Activated CD8-positive, alpha-beta memory T cell treated with anti-CD3 and anti-CD28 coated beads, Interleukin-2, amount 50 U/mL, for 4 hours (primary cell): Measurements from ENCODE around the gene MAPRE2.

Source experiments
- DNase-seq: peaks from one replicate; pipeline ENCODE4 v3.0.0-alpha.2; 2020

Gene MAPRE2

GRCh38 chr18:35038881-35039491, 2.2 kb upstream of the MAPRE2 start:
- DNase-seq: no peak

- no peak for DNase-seq
Observed at GRCh38 chr18:35040638-35040987, 600 bp upstream of the MAPRE2 start.

- DNase-seq: no peak
Observed at GRCh38 chr18:35041815-35042387, 688 bp downstream of the MAPRE2 start.

GRCh38 chr18:35042389-35043071, 1.3 kb downstream of the MAPRE2 start:
- DNase-seq: no peak

GRCh38 chr18:35043207-35043606, 2.0 kb downstream of the MAPRE2 start:
- DNase-seq: no peak

GRCh38 chr18:35045121-35045520, 3.9 kb downstream of the MAPRE2 start:
- no peak for DNase-seq

GRCh38 chr18:35045806-35046205, 4.6 kb downstream of the MAPRE2 start:
- no peak for DNase-seq

GRCh38 chr18:35047697-35048292, 6.6 kb downstream of the MAPRE2 start:
- no peak for DNase-seq

- DNase-seq: no peak
Observed at GRCh38 chr18:35049111-35050027, 8.2 kb downstream of the MAPRE2 start.

GRCh38 chr18:35050028-35050546, 8.9 kb downstream of the MAPRE2 start:
- DNase-seq: no peak

- DNase-seq: no peak
Observed at GRCh38 chr18:35050705-35051195, 9.5 kb downstream of the MAPRE2 start.

GRCh38 chr18:35051641-35052377, 10.6 kb downstream of the MAPRE2 start:
- DNase-seq: no peak

GRCh38 chr18:35054401-35054800, 13.2 kb downstream of the MAPRE2 start:
- DNase-seq: no peak

GRCh38 chr18:35055105-35055504, 13.9 kb downstream of the MAPRE2 start:
- no peak for DNase-seq

GRCh38 chr18:35055726-35056125, 14.5 kb downstream of the MAPRE2 start:
- DNase-seq: no peak

- DNase-seq: no peak
Observed at GRCh38 chr18:35059280-35059927, 18.2 kb downstream of the MAPRE2 start.

GRCh38 chr18:35060122-35060815, 19.1 kb downstream of the MAPRE2 start:
- no peak for DNase-seq

GRCh38 chr18:35061336-35061735, 20.1 kb downstream of the MAPRE2 start:
- no peak for DNase-seq

- no peak for DNase-seq
Observed at GRCh38 chr18:35061804-35062203, 20.6 kb downstream of the MAPRE2 start.

GRCh38 chr18:35062408-35062807, 21.2 kb downstream of the MAPRE2 start:
- DNase-seq: no peak
